SK-N-SH (cell line): ENCODE measurements around the gene HMOX1. TPM values are rescaled to one million over a fixed set of nuclear protein-coding genes. Genes with fewer than 3 reads are reported as not detected.

Experiments
- CTCF ChIA-PET: fragments of 300-600, 350-600 bp; formaldehyde crosslinking; extraction: SDS; loops from one replicate; lab custom pipeline; 2021; lab: Yijun Ruan, JAX
- POLR2A ChIA-PET: fragments of 350-600 bp; sonication (Branson Sonifier 250); formaldehyde crosslinking; extraction: SDS; loops from one replicate; lab custom pipeline; 2020; ENCODE audit warnings: antibody characterized with exemption, inconsistent platforms; lab: Yijun Ruan, JAX
- DNase-seq: peaks from one replicate; pipeline ENCODE4 v3.0.0; 2012
- H2AFZ ChIP-seq: fragments of 200-600 bp; sonication (generic); 2 replicates; pipeline ENCODE4 v1.8.1; 2016; ENCODE audit warnings: antibody characterized with exemption, mild to moderate bottlenecking, low read depth
- H3F3A ChIP-seq: fragments of 200-600 bp; sonication (generic); replicated peaks from 2 replicates; pipeline ENCODE3; 2016; ENCODE audit warnings: antibody characterized with exemption, mild to moderate bottlenecking; ENCODE audit not compliant: insufficient read depth
- H3K27ac ChIP-seq, 2 experiments: fragments of 200-500 bp in 1 of 2; fragments of 200-600 bp in 1 of 2; sonication (Bioruptor generic) in 1 of 2; sonication (generic), shearing (Covaris generic) in 1 of 2; 2 replicates each; pipeline versions ENCODE4 v1.5.1 to v1.6.1; 2014 to 2016; ENCODE audit warnings: low read depth in 2 of 2, inconsistent platforms in 1 of 2, low read length in 1 of 2, mild to moderate bottlenecking in 1 of 2, mixed read lengths in 1 of 2
- H3K27me3 ChIP-seq: fragments of 200-600 bp; sonication (generic), shearing (Covaris generic); 2 replicates; pipeline ENCODE4 v1.6.1; 2016; ENCODE audit warnings: mixed run types; ENCODE audit not compliant: insufficient read depth
- H3K36me3 ChIP-seq, 2 experiments: fragments of 200-500 bp in 1 of 2; fragments of 200-600 bp in 1 of 2; sonication (Bioruptor generic) in 1 of 2; sonication (generic) in 1 of 2; replicated peaks in 1 of 2; 2 replicates each; pipeline versions ENCODE3 to v1.5.1; 2014 to 2016; ENCODE audit warnings: low read length in 1 of 2, mild to moderate bottlenecking in 1 of 2; ENCODE audit not compliant: insufficient read depth in 2 of 2, control insufficient read depth in 1 of 2
- H3K4me1 ChIP-seq, 2 experiments: fragments of 200-500 bp in 1 of 2; fragments of 200-600 bp in 1 of 2; sonication (Bioruptor generic) in 1 of 2; sonication (generic), shearing (Covaris generic) in 1 of 2; 2 replicates each; pipeline versions ENCODE4 v1.5.1 to v1.6.1; 2014 to 2016; ENCODE audit warnings: low read depth in 1 of 2, low read length in 1 of 2, mixed run types in 1 of 2; ENCODE audit not compliant: insufficient read depth in 2 of 2, control insufficient read depth in 1 of 2
- H3K4me2 ChIP-seq: fragments of 200-600 bp; sonication (generic), shearing (Covaris generic); 2 replicates; pipeline ENCODE4 v1.6.1; 2017; ENCODE audit warnings: mixed run types
- H3K4me3 ChIP-seq, 2 experiments: fragments of 200-500 bp in 1 of 2; fragments of 200-600 bp in 1 of 2; sonication (Bioruptor generic) in 1 of 2; sonication (generic), shearing (Covaris generic) in 1 of 2; 2 replicates each; pipeline versions ENCODE4 v1.5.1 to v1.8.1; 2014 to 2016; ENCODE audit warnings: low read depth in 2 of 2, inconsistent platforms in 1 of 2, low read length in 1 of 2, mild to moderate bottlenecking in 1 of 2, mixed read lengths in 1 of 2, moderate library complexity in 1 of 2
- H3K79me2 ChIP-seq: fragments of 200-600 bp; sonication (generic); 2 replicates; pipeline ENCODE4 v1.8.1; 2017; ENCODE audit warnings: mild to moderate bottlenecking; ENCODE audit not compliant: insufficient read depth
- H3K9ac ChIP-seq: fragments of 200-600 bp; sonication (generic); 2 replicates; pipeline ENCODE4 v1.6.1; 2017; ENCODE audit warnings: mixed run types
- H3K9me2 ChIP-seq: fragments of 200-600 bp; sonication (generic); 2 replicates; pipeline ENCODE4 v1.6.1; 2017; ENCODE audit warnings: mixed run types
- H3K9me3 ChIP-seq: fragments of 200-600 bp; sonication (generic); 2 replicates; pipeline ENCODE4 v1.6.1; 2017; ENCODE audit warnings: mixed run types, mild to moderate bottlenecking, moderate library complexity
- H4K20me1 ChIP-seq: fragments of 200-600 bp; sonication (generic); 2 replicates; pipeline ENCODE4 v1.6.1; 2017; ENCODE audit warnings: mild to moderate bottlenecking, mixed run types; ENCODE audit not compliant: insufficient read depth
- CHD2 ChIP-seq: fragments of 150-350 bp; IDR thresholded peaks from 2 replicates; pipeline ENCODE4 v1.6.1; 2018; ENCODE audit warnings: low read length; ENCODE audit not compliant: partially characterized antibody
- ELF1 ChIP-seq: IDR thresholded peaks from 2 replicates; pipeline ENCODE4 v1.4.0; 2012
- FOXJ3 ChIP-seq: sonication (generic); formaldehyde crosslinking; IDR thresholded peaks from 2 replicates; pipeline ENCODE4 v1.5.1; 2020; ENCODE audit warnings: mild to moderate bottlenecking, missing genetic modification reagents
- FOXM1 ChIP-seq: IDR thresholded peaks from 2 replicates; pipeline ENCODE4 v1.4.0; 2012; ENCODE audit warnings: low read depth, mild to moderate bottlenecking
- GABPA ChIP-seq: IDR thresholded peaks from 2 replicates; pipeline ENCODE4 v1.4.0; 2012; ENCODE audit warnings: low read depth, mild to moderate bottlenecking
- GATA2 ChIP-seq: sonication (generic); formaldehyde crosslinking; IDR thresholded peaks from 2 replicates; pipeline ENCODE4 v1.5.0; 2020; ENCODE audit warnings: mild to moderate bottlenecking, missing genetic modification reagents
- IRF3 ChIP-seq: fragments of 150-350 bp; IDR thresholded peaks from 2 replicates; pipeline ENCODE4 v1.6.1; 2016; ENCODE audit warnings: mild to moderate bottlenecking, low read depth, low read length
- JUND ChIP-seq: IDR thresholded peaks from 2 replicates; pipeline ENCODE4 v1.4.0; 2012
- MXI1 ChIP-seq: IDR thresholded peaks from 2 replicates; pipeline ENCODE4 v1.6.1; 2012; ENCODE audit warnings: mild to moderate bottlenecking, low read depth, low read length, improper control_type of control experiment
- NFIC ChIP-seq: IDR thresholded peaks from 2 replicates; pipeline ENCODE4 v1.4.0; 2012; ENCODE audit warnings: borderline replicate concordance
- NRF1 ChIP-seq: IDR thresholded peaks from 2 replicates; pipeline ENCODE4 v1.6.1; 2012; ENCODE audit warnings: low read depth, mild to moderate bottlenecking, low read length
- SMC3 ChIP-seq: IDR thresholded peaks from 2 replicates; pipeline ENCODE4 v1.6.1; 2012; ENCODE audit warnings: low read depth, low read length, improper control_type of control experiment
- TAF1 ChIP-seq: IDR thresholded peaks from 2 replicates; pipeline ENCODE4 v1.6.1; 2012; ENCODE audit warnings: low read depth, mild to moderate bottlenecking, low read length, moderate library complexity, borderline replicate concordance
- TEAD4 ChIP-seq: IDR thresholded peaks from 2 replicates; pipeline ENCODE4 v1.4.0; 2012; ENCODE audit warnings: mild to moderate bottlenecking, borderline replicate concordance; ENCODE audit not compliant: insufficient read depth
- WGBS: methylation state at CpG from one replicate; pipeline ENCODE4 v1.1.6; 2017; ENCODE audit warnings: low lambda C conversion rate; 5-methylcytosine and 5-hydroxymethylcytosine counted together
- polyA plus RNA-seq, 3 experiments: library from polyadenylated mRNA; depleted of rRNA; stranded (reverse); fragments of >200 nt; gene quantifications; 2 replicates each; pipeline ENCODE4 v1.2.3, GENCODE V29; 2012
- TF ChIP-seq, protein P1 (sequence below): fragments of 200-600 bp; sonication (generic); IDR thresholded peaks from 2 replicates; pipeline ENCODE4 v1.6.1; 2017; ENCODE audit warnings: antibody characterized with exemption, mild to moderate bottlenecking, moderate library complexity
- TF ChIP-seq, protein P2 (sequence below): IDR thresholded peaks from 2 replicates; pipeline ENCODE4 v1.4.0; 2012; ENCODE audit warnings: low read depth, borderline replicate concordance
- TF ChIP-seq, protein P3 (sequence below): IDR thresholded peaks from 2 replicates; pipeline ENCODE4 v1.4.0; 2012; ENCODE audit warnings: low read depth

HMOX1 gene
- polyA plus RNA-seq, 1 of the 3 experiments (the other 2 are of a cell fraction): 13.7 TPM

- peaks cover 0 to 16% of the 10 kb centered on the region in 2 experiments; a peak in 3 of 4 replicates for H3K4me1 ChIP-seq
- no peaks in the 10 kb centered on the region for H3K79me2 ChIP-seq
- TF ChIP-seq TAF1 (no peak), NRF1 (no peak), SMC3 (no peak), IRF3 (no peak), ELF1 (no peak), MXI1 (no peak), JUND (no peak), FOXM1 (no peak), FOXJ3 (CRISPR knock-in tag) (no peak), TEAD4 (no peak), NFIC (no peak), GATA2 (no peak), CHD2 (no peak), GABPA (no peak)
- TF ChIP-seq, protein P1, sequence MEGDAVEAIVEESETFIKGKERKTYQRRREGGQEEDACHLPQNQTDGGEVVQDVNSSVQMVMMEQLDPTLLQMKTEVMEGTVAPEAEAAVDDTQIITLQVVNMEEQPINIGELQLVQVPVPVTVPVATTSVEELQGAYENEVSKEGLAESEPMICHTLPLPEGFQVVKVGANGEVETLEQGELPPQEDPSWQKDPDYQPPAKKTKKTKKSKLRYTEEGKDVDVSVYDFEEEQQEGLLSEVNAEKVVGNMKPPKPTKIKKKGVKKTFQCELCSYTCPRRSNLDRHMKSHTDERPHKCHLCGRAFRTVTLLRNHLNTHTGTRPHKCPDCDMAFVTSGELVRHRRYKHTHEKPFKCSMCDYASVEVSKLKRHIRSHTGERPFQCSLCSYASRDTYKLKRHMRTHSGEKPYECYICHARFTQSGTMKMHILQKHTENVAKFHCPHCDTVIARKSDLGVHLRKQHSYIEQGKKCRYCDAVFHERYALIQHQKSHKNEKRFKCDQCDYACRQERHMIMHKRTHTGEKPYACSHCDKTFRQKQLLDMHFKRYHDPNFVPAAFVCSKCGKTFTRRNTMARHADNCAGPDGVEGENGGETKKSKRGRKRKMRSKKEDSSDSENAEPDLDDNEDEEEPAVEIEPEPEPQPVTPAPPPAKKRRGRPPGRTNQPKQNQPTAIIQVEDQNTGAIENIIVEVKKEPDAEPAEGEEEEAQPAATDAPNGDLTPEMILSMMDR: no peak
- TF ChIP-seq, protein P2, sequence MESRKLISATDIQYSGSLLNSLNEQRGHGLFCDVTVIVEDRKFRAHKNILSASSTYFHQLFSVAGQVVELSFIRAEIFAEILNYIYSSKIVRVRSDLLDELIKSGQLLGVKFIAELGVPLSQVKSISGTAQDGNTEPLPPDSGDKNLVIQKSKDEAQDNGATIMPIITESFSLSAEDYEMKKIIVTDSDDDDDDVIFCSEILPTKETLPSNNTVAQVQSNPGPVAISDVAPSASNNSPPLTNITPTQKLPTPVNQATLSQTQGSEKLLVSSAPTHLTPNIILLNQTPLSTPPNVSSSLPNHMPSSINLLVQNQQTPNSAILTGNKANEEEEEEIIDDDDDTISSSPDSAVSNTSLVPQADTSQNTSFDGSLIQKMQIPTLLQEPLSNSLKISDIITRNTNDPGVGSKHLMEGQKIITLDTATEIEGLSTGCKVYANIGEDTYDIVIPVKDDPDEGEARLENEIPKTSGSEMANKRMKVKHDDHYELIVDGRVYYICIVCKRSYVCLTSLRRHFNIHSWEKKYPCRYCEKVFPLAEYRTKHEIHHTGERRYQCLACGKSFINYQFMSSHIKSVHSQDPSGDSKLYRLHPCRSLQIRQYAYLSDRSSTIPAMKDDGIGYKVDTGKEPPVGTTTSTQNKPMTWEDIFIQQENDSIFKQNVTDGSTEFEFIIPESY: no peak
- TF ChIP-seq, protein P3, sequence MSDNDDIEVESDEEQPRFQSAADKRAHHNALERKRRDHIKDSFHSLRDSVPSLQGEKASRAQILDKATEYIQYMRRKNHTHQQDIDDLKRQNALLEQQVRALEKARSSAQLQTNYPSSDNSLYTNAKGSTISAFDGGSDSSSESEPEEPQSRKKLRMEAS: no peak
- H2AFZ ChIP-seq: no peak overlapping the region
- H3K4me2 ChIP-seq: no peak overlapping the region
- H3K9me3 ChIP-seq: no peaks in the 10 kb centered on the region
- WGBS: 93% methylated on average over 6 of the region's 6 CpGs
- POLR2A ChIA-PET: no interaction called here
- no peaks in the 10 kb centered on the region for H3K9me2 ChIP-seq
- no peak for DNase-seq
- no peaks in the 10 kb centered on the region for H4K20me1 ChIP-seq
- CTCF ChIA-PET: interaction anchor here (0.6 to 1.1 kb wide), 3 partner anchors 11 to 141 kb away, joined by 3 to 4 read pairs (median 3); no protein-coding TSS in a partner anchor
- peaks cover 3% of the 10 kb centered on the region for H3F3A ChIP-seq
- no peaks in the 10 kb centered on the region for H3K27me3 ChIP-seq
- H3K9ac ChIP-seq: no peak overlapping the region
- H3K27ac ChIP-seq: no peak overlapping the region
- no peaks in the 10 kb centered on the region for H3K36me3 ChIP-seq
- no peak overlapping the region for H3K4me3 ChIP-seq
Measured at GRCh38 chr22:35442471-35442870, 61.6 kb downstream of the HMOX1 start.
